Measurements from ENCODE around the gene COL19A1.
A peak's percentile ranks its signal among the peaks of the same experiment; 100 is the strongest.

The COL19A1 gene

DNA sequence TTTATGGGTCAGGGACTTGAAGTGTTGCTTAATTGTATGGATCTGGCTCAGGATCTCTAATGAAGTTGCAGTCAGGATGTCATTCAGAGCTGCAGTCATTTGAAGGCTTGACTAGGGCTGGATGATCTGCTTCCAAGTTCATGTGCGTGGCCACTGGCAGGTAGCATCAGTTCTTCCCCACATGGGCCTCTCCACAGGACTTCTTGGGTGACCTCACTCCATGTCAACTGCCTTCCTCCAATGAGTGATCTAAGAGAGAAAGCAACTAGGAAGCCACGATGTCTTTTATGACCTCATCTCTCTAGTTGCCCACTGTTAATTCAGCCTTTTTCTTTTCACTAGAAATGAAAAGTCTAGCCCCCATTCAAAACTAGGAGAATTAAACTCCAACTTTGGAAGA, 332.4 kb downstream of the COL19A1 start:
- H3K36me3 ChIP-seq (ENCODE audit: insufficient read depth, low read length): no peaks in the 10 kb centered on the region
- TF ChIP-seq CTCF (conservative IDR thresholded peaks at IDR 0.05; ENCODE audit: low read length) (no peak), EZH2phosphoT487 (IDR thresholded peaks at IDR 0.05; ENCODE audit: borderline replicate concordance) (no peak)
- H3K4me2 ChIP-seq (ENCODE audit: low read depth, low read length, poor library complexity, severe bottlenecking): no peak overlapping the region
- H3K9me3 ChIP-seq (ENCODE audit: insufficient read depth, low read depth, low read length): no peaks in the 10 kb centered on the region
- no peaks in the 10 kb centered on the region for H3K9me2 ChIP-seq (replicated peaks; ENCODE audit: low read depth, low read length)
- no peaks in the 10 kb centered on the region for H3K79me2 ChIP-seq (ENCODE audit: insufficient read depth, low read length)
- no peaks in the 10 kb centered on the region for H3K27me3 ChIP-seq (ENCODE audit: insufficient read depth, low read length, poor library complexity, severe bottlenecking)
- peaks cover 5% of the 10 kb centered on the region for H3K4me1 ChIP-seq (ENCODE audit: insufficient read depth, low read length, poor library complexity, severe bottlenecking)
- no peak overlapping the region for H2AFZ ChIP-seq (ENCODE audit: low read length)
- H4K20me1 ChIP-seq (ENCODE audit: insufficient read depth, low read length, poor library complexity, severe bottlenecking): no peaks in the 10 kb centered on the region
- no peaks in the 10 kb centered on the region for H3F3A ChIP-seq (ENCODE audit: low read depth)
- H3K9ac ChIP-seq (ENCODE audit: low read depth, low read length, poor library complexity, severe bottlenecking): no peak overlapping the region
- no peak overlapping the region for H3K4me3 ChIP-seq (ENCODE audit: low read length, poor library complexity, severe bottlenecking)

- no peaks in the 10 kb centered on the region for H3F3A ChIP-seq (ENCODE audit: low read depth)
- no peaks in the 10 kb centered on the region for H3K9me2 ChIP-seq (replicated peaks; ENCODE audit: low read depth, low read length)
- H3K9ac ChIP-seq (ENCODE audit: low read depth, low read length, poor library complexity, severe bottlenecking): no peak overlapping the region
- no peak overlapping the region for H3K4me2 ChIP-seq (ENCODE audit: low read depth, low read length, poor library complexity, severe bottlenecking)
- H3K79me2 ChIP-seq (ENCODE audit: insufficient read depth, low read length): no peaks in the 10 kb centered on the region
- no peak overlapping the region for H2AFZ ChIP-seq (ENCODE audit: low read length)
- no peaks in the 10 kb centered on the region for H3K4me1 ChIP-seq (ENCODE audit: insufficient read depth, low read length, poor library complexity, severe bottlenecking)
- no peaks in the 10 kb centered on the region for H3K36me3 ChIP-seq (ENCODE audit: insufficient read depth, low read length)
- H4K20me1 ChIP-seq (ENCODE audit: insufficient read depth, low read length, poor library complexity, severe bottlenecking): no peaks in the 10 kb centered on the region
- no peak overlapping the region for H3K4me3 ChIP-seq (ENCODE audit: low read length, poor library complexity, severe bottlenecking)
- no peaks in the 10 kb centered on the region for H3K9me3 ChIP-seq (ENCODE audit: insufficient read depth, low read depth, low read length)
- TF ChIP-seq CTCF (conservative IDR thresholded peaks at IDR 0.05; ENCODE audit: low read length): no peak
- no peak for TF ChIP-seq EZH2phosphoT487 (IDR thresholded peaks at IDR 0.05; ENCODE audit: borderline replicate concordance)
- H3K27me3 ChIP-seq (ENCODE audit: insufficient read depth, low read length, poor library complexity, severe bottlenecking): no peaks in the 10 kb centered on the region
These were observed 342.0 kb downstream of the COL19A1 start for GRCh38 chr6:70208235-70208790.

DNA sequence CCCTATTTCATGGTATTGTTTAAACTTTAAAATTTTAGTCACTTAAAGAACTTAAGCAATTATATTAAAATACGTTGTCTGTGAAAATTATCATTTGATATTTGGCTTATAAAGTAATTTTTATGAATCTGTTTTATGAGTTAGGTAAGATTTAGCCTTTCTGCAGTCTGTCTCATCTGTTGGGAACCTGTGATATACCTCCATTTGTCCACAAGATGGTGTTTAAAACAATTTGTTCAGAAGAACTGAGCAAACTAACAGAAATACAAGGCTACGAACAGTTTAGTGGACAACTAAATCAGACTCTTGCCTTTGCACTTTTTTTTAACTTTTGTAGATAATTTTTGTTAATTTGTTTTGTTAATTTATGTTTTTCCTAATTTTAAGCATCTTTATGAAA, 344.1 kb downstream of the COL19A1 start:
- Histone ChIP-seq H4K20me1 (ENCODE audit: insufficient read depth, low read length, poor library complexity, severe bottlenecking) (no peaks in the 10 kb centered on the region), H3K36me3 (ENCODE audit: insufficient read depth, low read length) (no peaks in the 10 kb centered on the region), H2AFZ (ENCODE audit: low read length) (no peak overlapping the region), H3K9me3 (ENCODE audit: insufficient read depth, low read depth, low read length) (no peaks in the 10 kb centered on the region), H3K79me2 (ENCODE audit: insufficient read depth, low read length) (no peaks in the 10 kb centered on the region), H3K27me3 (ENCODE audit: insufficient read depth, low read length, poor library complexity, severe bottlenecking) (no peaks in the 10 kb centered on the region), H3K4me1 (ENCODE audit: insufficient read depth, low read length, poor library complexity, severe bottlenecking) (no peaks in the 10 kb centered on the region), H3F3A (ENCODE audit: low read depth) (no peaks in the 10 kb centered on the region), H3K4me3 (ENCODE audit: low read length, poor library complexity, severe bottlenecking) (no peak overlapping the region), H3K4me2 (ENCODE audit: low read depth, low read length, poor library complexity, severe bottlenecking) (no peak overlapping the region), H3K9me2 (replicated peaks; ENCODE audit: low read depth, low read length) (no peaks in the 10 kb centered on the region), H3K9ac (ENCODE audit: low read depth, low read length, poor library complexity, severe bottlenecking) (no peak overlapping the region)
- peak; percentile 58 for TF ChIP-seq CTCF (conservative IDR thresholded peaks at IDR 0.05; ENCODE audit: low read length)
- TF ChIP-seq EZH2phosphoT487 (IDR thresholded peaks at IDR 0.05; ENCODE audit: borderline replicate concordance): no peak

All from Loucy (cell line).